Adrenal gland (tissue), 12 donors: Measurements from ENCODE around the gene ROBO2. TPM values are rescaled to one million over a fixed set of nuclear protein-coding genes. Genes with fewer than 3 reads are reported as not detected.

Experiments
- DNase-seq, 7 donors: peaks; one replicate each; pipeline ENCODE4 v3.0.0-alpha.2; 2019 to 2020
- H3K27ac ChIP-seq, 5 donors: fragments of 200-600 bp; sonication (generic) in 4 of 5; 1 replicate in 3 of 5; 2 replicates in 2 of 5; pipeline versions ENCODE4 v1.5.1 to v1.8.0; 2016 to 2020; ENCODE audit warnings: mild to moderate bottlenecking in 1 of 5
- H3K27me3 ChIP-seq: fragments of 200-600 bp; 2 replicates; pipeline ENCODE4 v1.8.0; 2021
- H3K36me3 ChIP-seq, 2 donors: fragments of 200-600 bp; replicated peaks in 1 of 2; 1 replicate in 1 of 2; 2 replicates in 1 of 2; pipeline versions ENCODE4 v1.5.1 to v1.8.0; 2018 to 2022
- H3K4me1 ChIP-seq, 2 donors: fragments of 200-600 bp; replicated peaks in 1 of 2; 1 replicate in 1 of 2; 2 replicates in 1 of 2; pipeline versions ENCODE4 v1.5.1 to v1.8.0; 2018 to 2021
- H3K4me3 ChIP-seq, 4 donors: fragments of 200-600 bp; sonication (generic) in 3 of 4; one replicate each; pipeline ENCODE4 v1.5.1; 2016 to 2018
- H3K9me3 ChIP-seq, 3 donors: fragments of 200-600 bp; sonication (generic) in 1 of 3; replicated peaks in 1 of 3; 1 replicate in 2 of 3; 2 replicates in 1 of 3; pipeline versions ENCODE4 v1.5.1 to v1.8.0; 2016 to 2021
- POLR2A ChIP-seq, 2 donors: fragments of 450-650 bp; IDR thresholded peaks; one replicate each; pipeline ENCODE4 v1.6.1; 2017; ENCODE audit warnings: antibody characterized with exemption in 2 of 2, mild to moderate bottlenecking in 2 of 2, moderate library complexity in 1 of 2
- WGBS, 4 donors: extraction: QIAGEN DNeasy Blood & Tissue Kit in 2 of 4; methylation state at CpG; one replicate each; pipeline versions ENCODE4 v1.1.5 to v1.1.7; 2013 to 2017; 5-methylcytosine and 5-hydroxymethylcytosine counted together
- intact Hi-C, 2 donors: fragments of 100-400 bp; cut with DNase I; formaldehyde crosslinking; loops; one replicate each; pipeline versions ENCODE4 v1.14.1 to v1.15.0; 2022 to 2023
- polyA plus RNA-seq, 3 donors: library from polyadenylated mRNA; stranded (reverse); fragments of 200-250 nt in 2 of 3; fragments of 350-450 nt in 1 of 3; fragmentation: Illumina TruSeq in 1 of 3; extraction: RNeasy Lipid Tissue Mini Kit (QIAGEN cat#74804) in 1 of 3; gene quantifications; one replicate each; pipeline ENCODE4 v1.2.3, GENCODE V29; 2013 to 2014
- total RNA-seq, 9 donors: library from RNA; depleted of rRNA in 4 of 9; stranded (reverse); fragments of >200 nt in 4 of 9; fragments of 120-200 nt in 1 of 9; fragmentation: NEBNext Ultra II Directional in 1 of 9; extraction: Animal tissue kit (Norgen Biotek cat#: 25700) in 1 of 9; gene quantifications; one replicate each; pipeline versions ENCODE4 v1.1.0 to v1.2.4, GENCODE V29; 2013 to 2023
- TF ChIP-seq, protein P1 (sequence below), 6 experiments: fragments of 450-650 bp in 4 of 6; fragments of 200-600 bp in 2 of 6; sonication (generic) in 1 of 6; IDR thresholded peaks; 1 replicate in 5 of 6; 2 replicates in 1 of 6; pipeline versions ENCODE4 v1.5.1 to v1.8.0; 2016 to 2021; ENCODE audit warnings: antibody characterized with exemption in 6 of 6, mild to moderate bottlenecking in 2 of 6, moderate library complexity in 1 of 6
- donor health status: healthy with polysubstance abuse.
- donor health status: Bipolar disorder and iron deficiency.
- donor health status: DM: yes; HTN: yes; CAD: no.
- donor health status: DM: no; HTN: no; CAD: no.
- donor health status: DM: no; HTN: no; CAD: no.
- donor health status: DM: yes; HTN: yes; CAD: no.

The ROBO2 gene
- total and polyA plus RNA-seq, 12 donors: 0.30 to 9.9 (median 2.5) TPM; not detected in 1

DNA sequence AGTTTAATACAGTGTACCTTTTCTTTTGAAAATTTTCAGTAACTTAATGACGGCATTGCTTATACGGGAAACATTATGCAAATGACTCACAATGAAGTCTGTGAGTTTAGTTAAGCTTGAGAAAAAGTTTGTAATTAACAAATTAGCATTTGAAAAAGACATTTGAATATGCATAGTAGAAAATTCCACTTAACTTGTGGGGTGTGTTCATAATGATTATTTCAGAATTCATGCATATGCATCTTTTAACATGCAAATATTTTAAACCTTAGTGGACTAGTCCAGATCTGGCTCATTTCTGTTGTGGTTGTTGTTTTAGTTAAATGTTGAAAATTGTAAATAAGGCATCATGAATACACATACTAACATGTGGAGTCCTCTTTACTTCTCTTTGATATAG is 239.4 kb downstream of the ROBO2 start:
- Histone ChIP-seq H3K4me3 (no peak overlapping the region), H3K36me3 (no peaks in the 10 kb centered on the region), H3K27ac (no peak overlapping the region), H3K27me3 (no peaks in the 10 kb centered on the region), H3K4me1 (no peaks in the 10 kb centered on the region), H3K9me3 (no peaks in the 10 kb centered on the region)
- no peak for DNase-seq
- TF ChIP-seq, protein P1, sequence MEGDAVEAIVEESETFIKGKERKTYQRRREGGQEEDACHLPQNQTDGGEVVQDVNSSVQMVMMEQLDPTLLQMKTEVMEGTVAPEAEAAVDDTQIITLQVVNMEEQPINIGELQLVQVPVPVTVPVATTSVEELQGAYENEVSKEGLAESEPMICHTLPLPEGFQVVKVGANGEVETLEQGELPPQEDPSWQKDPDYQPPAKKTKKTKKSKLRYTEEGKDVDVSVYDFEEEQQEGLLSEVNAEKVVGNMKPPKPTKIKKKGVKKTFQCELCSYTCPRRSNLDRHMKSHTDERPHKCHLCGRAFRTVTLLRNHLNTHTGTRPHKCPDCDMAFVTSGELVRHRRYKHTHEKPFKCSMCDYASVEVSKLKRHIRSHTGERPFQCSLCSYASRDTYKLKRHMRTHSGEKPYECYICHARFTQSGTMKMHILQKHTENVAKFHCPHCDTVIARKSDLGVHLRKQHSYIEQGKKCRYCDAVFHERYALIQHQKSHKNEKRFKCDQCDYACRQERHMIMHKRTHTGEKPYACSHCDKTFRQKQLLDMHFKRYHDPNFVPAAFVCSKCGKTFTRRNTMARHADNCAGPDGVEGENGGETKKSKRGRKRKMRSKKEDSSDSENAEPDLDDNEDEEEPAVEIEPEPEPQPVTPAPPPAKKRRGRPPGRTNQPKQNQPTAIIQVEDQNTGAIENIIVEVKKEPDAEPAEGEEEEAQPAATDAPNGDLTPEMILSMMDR (IDR thresholded peaks at IDR 0.05): no peak
- no peak for TF ChIP-seq POLR2A (IDR thresholded peaks at IDR 0.05)
- intact Hi-C loops: no loop called here
- WGBS, 4 donors: 87 to 94% (median 89%) methylated on average over 2 of the region's 2 CpGs

DNA sequence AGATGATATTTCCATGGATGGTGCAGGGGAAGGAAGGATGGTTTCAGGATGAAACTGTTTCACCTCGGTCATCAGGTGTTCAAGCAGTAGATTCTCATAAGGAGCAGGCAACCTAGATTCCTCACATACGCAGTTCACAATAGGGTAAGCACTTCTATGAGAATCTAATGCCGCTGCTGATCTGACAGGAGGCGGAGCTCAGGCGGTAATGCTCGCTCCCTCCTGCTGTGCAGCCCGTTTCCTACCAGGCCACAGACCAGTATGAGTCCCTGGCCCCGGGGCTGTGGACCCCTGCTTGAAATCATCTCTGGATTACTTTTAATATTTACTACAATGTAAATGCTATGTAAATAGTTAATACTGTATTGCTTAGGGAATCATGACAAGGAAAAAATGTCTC is 241.8 kb downstream of the ROBO2 start:
- intact Hi-C loops: no loop called here
- Histone ChIP-seq H3K27ac (no peak overlapping the region), H3K36me3 (no peaks in the 10 kb centered on the region), H3K9me3 (no peaks in the 10 kb centered on the region), H3K4me1 (no peaks in the 10 kb centered on the region), H3K4me3 (no peak overlapping the region), H3K27me3 (no peaks in the 10 kb centered on the region)
- no peak for DNase-seq
- 54 to 79% (median 59%) methylated on average over 8 of the region's 8 CpGs for WGBS, 4 donors
- no peak for TF ChIP-seq POLR2A (IDR thresholded peaks at IDR 0.05)
- TF ChIP-seq, protein P1 (IDR thresholded peaks at IDR 0.05): no peak

DNA sequence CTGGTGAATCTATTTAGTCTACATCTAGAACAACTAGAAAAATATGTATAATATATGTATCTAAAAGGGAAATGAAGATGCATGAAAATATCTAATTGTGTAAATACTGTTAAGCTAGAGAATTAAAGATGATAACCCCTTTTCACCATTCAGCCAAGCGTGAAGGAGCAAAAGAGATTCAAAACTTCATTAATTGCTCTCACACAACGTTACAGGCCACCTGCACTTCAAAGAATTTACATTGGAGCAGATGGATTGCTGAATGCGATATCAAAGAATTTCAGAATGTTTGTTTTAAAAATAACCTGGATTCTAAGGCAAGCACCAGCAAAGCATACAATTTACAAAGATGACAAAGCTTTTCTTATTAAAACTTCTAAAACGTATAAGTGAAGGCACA is 243.2 kb downstream of the ROBO2 start:
- no peaks in the 10 kb centered on the region for H3K4me1 ChIP-seq
- intact Hi-C loops: no loop called here
- H3K4me3 ChIP-seq: no peak overlapping the region
- H3K9me3 ChIP-seq: no peaks in the 10 kb centered on the region
- H3K27ac ChIP-seq: no peak overlapping the region
- WGBS, 4 donors: 66 to 77% (median 77%) methylated on average over 4 of the region's 4 CpGs
- DNase-seq: no peak
- TF ChIP-seq POLR2A (IDR thresholded peaks at IDR 0.05): no peak
- TF ChIP-seq, protein P1 (IDR thresholded peaks at IDR 0.05): no peak
- H3K27me3 ChIP-seq: no peaks in the 10 kb centered on the region
- H3K36me3 ChIP-seq: no peaks in the 10 kb centered on the region

DNA sequence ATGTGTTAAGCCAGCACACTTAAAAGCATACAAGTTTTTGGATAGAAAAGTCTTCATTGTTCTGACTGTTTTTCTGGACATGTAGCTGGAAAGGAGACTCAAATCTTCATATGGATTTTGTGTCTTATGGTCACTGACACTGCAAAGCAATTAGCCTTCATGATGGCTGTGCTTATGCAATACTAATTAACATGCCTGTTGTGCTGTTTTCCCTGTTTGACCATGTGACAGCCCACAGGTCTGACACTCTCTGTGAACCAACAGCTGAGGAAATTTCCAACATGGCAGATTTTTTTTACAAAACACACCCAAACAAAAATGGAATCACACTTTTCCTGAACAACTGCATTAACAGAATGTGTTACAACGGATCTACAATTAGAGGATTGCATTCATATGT is 248.4 kb downstream of the ROBO2 start:
- Histone ChIP-seq H3K4me1 (no peaks in the 10 kb centered on the region), H3K36me3 (no peaks in the 10 kb centered on the region), H3K27me3 (no peaks in the 10 kb centered on the region), H3K27ac (no peak overlapping the region), H3K9me3 (no peaks in the 10 kb centered on the region), H3K4me3 (no peak overlapping the region)
- TF ChIP-seq, protein P1 (IDR thresholded peaks at IDR 0.05): no peak
- no peak for TF ChIP-seq POLR2A (IDR thresholded peaks at IDR 0.05)
- WGBS, 4 donors: 68 to 85% (median 80%) methylated on average over 1 of the region's 1 CpG
- intact Hi-C loops: no loop called here
- no peak for DNase-seq
